Calu3 (cell line): ENCODE results near the gene NOL12. TPM values are rescaled to one million over a fixed set of nuclear protein-coding genes. Genes with fewer than 3 reads are reported as not detected.

Source experiments
- BruUV-seq: library from RNA; stranded (reverse); fragments of 400-500 nt; replicated peaks from 2 replicates; lab custom pipeline; 2021; lab: Mats Ljungman, UMichigan
- CTCF ChIA-PET: fragments of 300-600 bp; sonication (Branson Sonifier 250); formaldehyde crosslinking; loops from one replicate; lab custom pipeline; 2022; ENCODE audit warnings: antibody characterized with exemption; lab: Charles Lee
- DNase-seq: peaks from one replicate; pipeline ENCODE4 v3.0.0; 2022
- H3K27ac Mint-ChIP-seq: one replicate; pipeline ENCODE4 v1.8.0; 2022; ENCODE audit warnings: mixed read lengths; ENCODE audit not compliant: unreplicated experiment
- H3K27me3 Mint-ChIP-seq: one replicate; pipeline ENCODE4 v1.8.0; 2022; ENCODE audit warnings: mixed read lengths; ENCODE audit not compliant: unreplicated experiment
- H3K36me3 Mint-ChIP-seq: one replicate; pipeline ENCODE4 v1.8.0; 2022; ENCODE audit warnings: mild to moderate bottlenecking, moderate library complexity, mixed read lengths; ENCODE audit not compliant: insufficient read depth, unreplicated experiment
- H3K4me1 Mint-ChIP-seq: one replicate; pipeline ENCODE4 v1.8.0; 2022; ENCODE audit warnings: mild to moderate bottlenecking, low read depth, mixed read lengths; ENCODE audit not compliant: unreplicated experiment
- H3K4me3 Mint-ChIP-seq: one replicate; pipeline ENCODE4 v1.8.0; 2022; ENCODE audit warnings: mild to moderate bottlenecking, low read depth, moderate library complexity, mixed read lengths; ENCODE audit not compliant: unreplicated experiment
- H3K9me3 Mint-ChIP-seq: one replicate; pipeline ENCODE4 v1.8.0; 2022; ENCODE audit warnings: low read depth, mixed read lengths; ENCODE audit not compliant: unreplicated experiment
- intact Hi-C: fragments of 100-400 bp; cut with micrococcal nuclease; formaldehyde crosslinking; loops from one replicate; pipeline ENCODE4 v1.10.0; 2022; ENCODE audit not compliant: unreplicated experiment
- total RNA-seq: library from RNA; stranded (reverse); gene quantifications from 2 replicates; pipeline ENCODE4 v1.2.3, GENCODE V29; 2022
- TF ChIP-seq, protein P1 (sequence below): fragments of 200-600 bp; IDR thresholded peaks from one replicate; pipeline ENCODE4 v1.8.0; 2022; ENCODE audit warnings: antibody characterized with exemption; ENCODE audit not compliant: unreplicated experiment

NOL12 gene
- total RNA-seq, 1 experiment from 2014 or later, result 26.8 TPM

DNA sequence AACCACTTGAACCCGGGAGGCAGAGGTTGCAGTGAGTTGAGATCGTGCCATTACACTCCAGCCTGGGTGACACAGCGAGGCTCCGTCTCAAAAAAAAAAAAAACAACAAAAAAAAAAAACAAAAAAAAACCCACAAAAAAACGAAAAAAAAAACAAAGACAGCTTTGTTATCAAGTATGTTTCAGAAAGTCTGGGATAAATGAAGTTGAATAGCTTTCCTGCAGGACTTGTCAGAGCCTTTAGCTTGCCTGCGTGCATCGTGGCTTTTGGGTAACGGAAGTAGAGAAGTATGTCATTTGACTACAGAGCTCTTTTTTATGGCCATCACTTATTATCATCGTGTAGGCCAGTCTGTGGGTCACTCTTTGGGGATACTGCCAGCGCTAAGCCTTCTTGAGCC, 25.3 kb downstream of the NOL12 start:
- BruUV-seq, result no TSS peak
- TF ChIP-seq, protein P1, sequence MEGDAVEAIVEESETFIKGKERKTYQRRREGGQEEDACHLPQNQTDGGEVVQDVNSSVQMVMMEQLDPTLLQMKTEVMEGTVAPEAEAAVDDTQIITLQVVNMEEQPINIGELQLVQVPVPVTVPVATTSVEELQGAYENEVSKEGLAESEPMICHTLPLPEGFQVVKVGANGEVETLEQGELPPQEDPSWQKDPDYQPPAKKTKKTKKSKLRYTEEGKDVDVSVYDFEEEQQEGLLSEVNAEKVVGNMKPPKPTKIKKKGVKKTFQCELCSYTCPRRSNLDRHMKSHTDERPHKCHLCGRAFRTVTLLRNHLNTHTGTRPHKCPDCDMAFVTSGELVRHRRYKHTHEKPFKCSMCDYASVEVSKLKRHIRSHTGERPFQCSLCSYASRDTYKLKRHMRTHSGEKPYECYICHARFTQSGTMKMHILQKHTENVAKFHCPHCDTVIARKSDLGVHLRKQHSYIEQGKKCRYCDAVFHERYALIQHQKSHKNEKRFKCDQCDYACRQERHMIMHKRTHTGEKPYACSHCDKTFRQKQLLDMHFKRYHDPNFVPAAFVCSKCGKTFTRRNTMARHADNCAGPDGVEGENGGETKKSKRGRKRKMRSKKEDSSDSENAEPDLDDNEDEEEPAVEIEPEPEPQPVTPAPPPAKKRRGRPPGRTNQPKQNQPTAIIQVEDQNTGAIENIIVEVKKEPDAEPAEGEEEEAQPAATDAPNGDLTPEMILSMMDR, result no peak
- peaks cover 7% of the 10 kb centered on the region for H3K4me1 Mint-ChIP-seq
- intact Hi-C loops, result no loop called here
- CTCF ChIA-PET, result no interaction called here
- no peak overlapping the region for H3K27ac Mint-ChIP-seq
- H3K36me3 Mint-ChIP-seq, result peaks cover 10% of the 10 kb centered on the region
- no peak overlapping the region for H3K4me3 Mint-ChIP-seq
- no peaks in the 10 kb centered on the region for H3K9me3 Mint-ChIP-seq
- H3K27me3 Mint-ChIP-seq, result no peaks in the 10 kb centered on the region
- DNase-seq, result no peak

- CTCF ChIA-PET, result interaction anchor here (0.9 kb wide), 1 partner anchor 150 kb away, joined by 3 read pairs; no protein-coding TSS in a partner anchor
- Mint-ChIP-seq H3K27ac (no peak overlapping the region), H3K9me3 (no peaks in the 10 kb centered on the region), H3K36me3 (peaks cover 10% of the 10 kb centered on the region), H3K4me3 (no peak overlapping the region), H3K4me1 (peaks cover 7% of the 10 kb centered on the region), H3K27me3 (no peaks in the 10 kb centered on the region)
- intact Hi-C loops, result no loop called here
- DNase-seq, result no peak
- TF ChIP-seq, protein P1, result no peak
- no TSS peak for BruUV-seq
These were observed 27.6 kb downstream of the NOL12 start for GRCh38 chr22:37713761-37714160.

- H3K27ac Mint-ChIP-seq, result no peak overlapping the region
- intact Hi-C loops, result no loop called here
- TF ChIP-seq, protein P1, result no peak
- H3K9me3 Mint-ChIP-seq, result no peaks in the 10 kb centered on the region
- no peak overlapping the region for H3K4me3 Mint-ChIP-seq
- H3K36me3 Mint-ChIP-seq, result peaks cover 10% of the 10 kb centered on the region
- BruUV-seq, result no TSS peak
- CTCF ChIA-PET, result no interaction called here
- no peak for DNase-seq
- no peaks in the 10 kb centered on the region for H3K27me3 Mint-ChIP-seq
- H3K4me1 Mint-ChIP-seq, result peaks cover 7% of the 10 kb centered on the region
These were observed 28.5 kb downstream of the NOL12 start for GRCh38 chr22:37714634-37715033.

GRCh38 chr22:37715760-37716159, 29.6 kb downstream of the NOL12 start:
- no TSS peak for BruUV-seq
- intact Hi-C loops, result no loop called here
- Mint-ChIP-seq H3K9me3 (no peaks in the 10 kb centered on the region), H3K4me1 (peaks cover 3% of the 10 kb centered on the region), H3K27me3 (no peaks in the 10 kb centered on the region), H3K27ac (no peak overlapping the region), H3K36me3 (peaks cover 6% of the 10 kb centered on the region), H3K4me3 (no peak overlapping the region)
- CTCF ChIA-PET, result no interaction called here
- no peak for DNase-seq
- TF ChIP-seq, protein P1, result no peak
